GM19043 (cell line): ENCODE measurements around the gene FGF6.

ENCODE experiments used
- ATAC-seq: cut with Tn5 transposase; IDR thresholded peaks from one replicate; pipeline ENCODE4 v1.9.1; 2021; ENCODE audit warnings: low read depth; ENCODE audit not compliant: unreplicated experiment

Gene FGF6

DNA sequence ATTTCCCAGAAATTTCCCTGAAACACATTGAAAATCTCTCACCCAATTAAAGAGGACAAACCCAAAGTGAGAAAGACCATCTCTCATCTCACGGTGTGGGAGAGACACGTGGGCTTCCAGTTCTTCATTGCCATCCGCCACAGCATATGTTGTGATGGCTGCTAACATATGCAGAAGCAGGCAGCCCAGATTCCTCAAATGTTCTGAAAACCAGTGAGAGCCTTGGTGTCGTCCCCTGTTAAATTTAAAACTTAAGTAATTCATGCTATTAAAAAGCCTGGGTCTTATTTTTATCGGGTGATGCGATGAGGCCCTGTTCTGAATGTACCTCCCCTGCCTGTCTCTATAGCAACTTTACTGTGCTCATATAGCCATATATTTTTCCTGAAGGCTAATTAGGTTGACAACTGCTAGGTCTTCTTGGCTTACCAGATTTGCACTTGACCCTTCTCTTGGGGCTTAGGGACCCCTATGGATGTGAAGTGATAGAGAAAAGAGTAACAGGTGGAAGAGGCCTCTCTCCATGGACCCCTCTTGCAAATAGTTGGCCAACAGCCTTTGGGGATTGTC is 2.8 kb upstream of the FGF6 start:
- no peak for ATAC-seq

- ATAC-seq: no peak
Observed at GRCh38 chr12:4447151-4447550, 1.5 kb upstream of the FGF6 start.

DNA sequence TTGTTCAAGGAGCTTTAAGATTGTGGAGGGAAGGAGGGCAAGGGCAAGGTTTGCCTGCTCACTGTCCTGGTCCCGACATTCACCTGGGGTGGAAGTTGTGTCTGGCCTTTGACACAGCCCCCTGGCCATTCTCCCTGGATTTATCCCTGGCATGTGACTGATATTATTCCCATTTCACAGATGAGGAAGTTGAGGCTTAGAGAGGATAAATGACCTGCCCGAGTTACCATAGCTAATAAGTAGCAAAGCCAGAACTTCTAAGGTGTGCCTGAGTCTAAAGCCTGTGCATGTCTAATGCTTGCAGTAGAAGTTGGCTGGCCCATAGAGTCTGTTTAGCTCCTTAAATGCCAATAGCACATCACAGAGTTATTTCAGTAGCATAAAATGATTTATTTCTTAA is 720 bp upstream of the FGF6 start:
- no peak for ATAC-seq

- ATAC-seq: no peak
Observed at GRCh38 chr12:4444031-4444430, 1.6 kb downstream of the FGF6 start.

GRCh38 chr12:4443616-4444015 is 2.0 kb downstream of the FGF6 start:
- ATAC-seq: no peak

GRCh38 chr12:4441355-4442335 is 4.0 kb downstream of the FGF6 start:
- ATAC-seq: no peak

DNA sequence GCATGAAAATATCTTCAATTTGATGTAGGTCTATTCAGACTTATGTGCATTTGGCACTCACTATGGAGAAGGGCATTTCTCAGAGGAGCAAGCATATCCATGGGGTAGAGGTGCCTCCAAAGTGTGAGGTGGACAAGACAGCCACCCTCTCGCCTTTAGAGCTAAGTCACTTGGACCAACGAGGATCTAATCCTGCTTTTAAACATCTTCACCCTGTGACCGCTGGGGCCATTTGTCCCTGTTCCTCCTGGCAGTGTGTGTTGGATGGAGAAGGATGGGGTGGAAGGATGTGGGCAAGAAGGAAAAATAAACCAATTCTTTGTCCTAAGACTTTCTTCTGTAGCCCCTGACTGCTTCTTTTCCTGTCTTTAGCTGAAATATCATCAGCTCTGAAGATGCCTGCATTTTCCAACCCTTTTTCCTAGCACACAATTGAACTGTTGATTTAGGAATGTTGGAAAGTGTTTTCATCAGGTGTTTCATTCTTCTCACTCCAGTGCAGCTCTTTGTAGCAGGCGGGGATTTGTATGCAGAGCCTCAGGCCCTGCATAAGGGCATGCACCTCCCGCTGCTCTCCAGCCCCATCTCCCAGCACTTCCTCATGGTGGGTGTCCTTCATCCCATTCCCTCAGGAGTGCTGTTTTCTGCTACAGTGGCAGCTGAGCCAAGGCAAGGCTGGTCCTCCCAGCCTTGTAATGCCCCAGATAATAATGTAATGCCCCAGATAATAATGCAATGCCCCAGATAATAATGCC is 5.3 kb downstream of the FGF6 start:
- ATAC-seq: no peak

DNA sequence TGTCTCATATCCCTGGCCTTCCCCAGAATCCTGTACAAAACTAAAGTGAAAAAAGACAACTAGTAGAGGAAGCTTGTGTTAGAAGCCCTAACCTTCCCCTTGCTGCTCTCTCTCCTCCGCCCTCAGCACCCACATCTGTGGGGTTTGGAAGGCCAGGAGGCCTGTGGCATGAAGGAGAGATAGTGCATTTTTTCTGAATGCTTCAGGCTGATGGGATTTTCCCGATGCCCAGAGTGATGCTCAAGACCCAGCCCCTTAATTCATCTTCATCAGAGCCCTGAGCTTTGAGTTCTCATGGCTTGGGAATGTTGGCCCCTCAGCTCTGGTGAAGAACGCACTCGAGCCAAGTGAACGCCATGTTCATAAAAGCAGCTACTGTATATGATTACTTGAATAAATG is 5.9 kb downstream of the FGF6 start:
- no peak for ATAC-seq

GRCh38 chr12:4438834-4439596 is 6.6 kb downstream of the FGF6 start:
- ATAC-seq: no peak

GRCh38 chr12:4435537-4435936 is 10.1 kb downstream of the FGF6 start:
- no peak for ATAC-seq

DNA sequence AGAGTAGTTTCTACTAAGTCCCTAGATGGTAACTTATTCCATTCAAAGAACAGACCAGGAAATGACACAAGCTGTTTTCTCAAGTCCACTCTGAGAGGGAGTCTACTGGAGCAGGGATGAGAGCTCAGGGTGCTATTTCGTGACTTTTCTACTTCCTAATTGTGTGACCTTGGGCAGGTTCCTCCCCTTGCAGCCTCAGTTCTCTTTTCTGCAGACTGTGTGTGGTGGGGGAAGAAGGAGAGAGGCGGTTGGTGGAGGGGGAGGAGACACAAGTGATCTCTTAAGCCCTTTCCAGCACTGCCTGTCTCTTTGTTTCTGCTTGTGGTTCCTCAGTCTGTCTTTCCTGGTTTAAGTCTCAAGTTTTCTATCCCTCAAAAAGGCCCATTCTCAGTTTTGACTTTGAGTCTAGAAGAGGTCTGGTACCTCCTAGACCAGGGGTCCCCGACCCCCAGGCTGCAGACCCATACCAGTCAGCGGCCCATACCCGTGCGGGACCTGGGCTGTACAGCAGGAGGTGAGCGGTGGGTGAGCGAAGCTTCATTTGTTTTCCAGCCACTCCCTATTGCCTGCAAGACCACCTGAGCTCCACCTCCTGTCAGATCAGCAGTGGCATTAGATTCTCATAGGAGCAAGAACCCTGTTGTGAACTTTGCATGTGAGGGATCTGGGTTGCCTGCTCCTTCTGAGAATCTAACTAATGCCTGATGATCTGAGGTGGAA is 10.7 kb downstream of the FGF6 start:
- no peak for ATAC-seq

DNA sequence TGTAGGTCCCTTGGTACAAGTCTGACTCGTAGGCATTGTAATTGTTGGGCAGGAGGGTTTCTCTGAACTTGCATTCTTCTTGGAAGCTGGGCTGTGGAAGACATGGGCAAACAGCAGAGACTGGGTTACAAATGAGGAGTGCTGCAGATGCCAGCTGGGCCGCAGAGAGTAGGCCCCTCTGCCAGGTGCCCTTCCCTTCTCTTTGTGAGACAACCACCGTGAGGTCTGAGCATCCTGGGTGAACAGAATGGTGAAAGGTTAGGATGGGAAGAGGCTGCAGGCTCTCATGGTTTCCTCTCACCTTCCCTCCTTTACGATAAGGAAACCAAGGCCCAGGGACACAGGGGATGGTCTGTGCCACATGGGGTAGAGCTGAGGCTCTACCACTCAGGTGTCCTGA is 11.3 kb downstream of the FGF6 start:
- no peak for ATAC-seq

GRCh38 chr12:4433745-4434058 is 11.9 kb downstream of the FGF6 start:
- ATAC-seq: no peak

DNA sequence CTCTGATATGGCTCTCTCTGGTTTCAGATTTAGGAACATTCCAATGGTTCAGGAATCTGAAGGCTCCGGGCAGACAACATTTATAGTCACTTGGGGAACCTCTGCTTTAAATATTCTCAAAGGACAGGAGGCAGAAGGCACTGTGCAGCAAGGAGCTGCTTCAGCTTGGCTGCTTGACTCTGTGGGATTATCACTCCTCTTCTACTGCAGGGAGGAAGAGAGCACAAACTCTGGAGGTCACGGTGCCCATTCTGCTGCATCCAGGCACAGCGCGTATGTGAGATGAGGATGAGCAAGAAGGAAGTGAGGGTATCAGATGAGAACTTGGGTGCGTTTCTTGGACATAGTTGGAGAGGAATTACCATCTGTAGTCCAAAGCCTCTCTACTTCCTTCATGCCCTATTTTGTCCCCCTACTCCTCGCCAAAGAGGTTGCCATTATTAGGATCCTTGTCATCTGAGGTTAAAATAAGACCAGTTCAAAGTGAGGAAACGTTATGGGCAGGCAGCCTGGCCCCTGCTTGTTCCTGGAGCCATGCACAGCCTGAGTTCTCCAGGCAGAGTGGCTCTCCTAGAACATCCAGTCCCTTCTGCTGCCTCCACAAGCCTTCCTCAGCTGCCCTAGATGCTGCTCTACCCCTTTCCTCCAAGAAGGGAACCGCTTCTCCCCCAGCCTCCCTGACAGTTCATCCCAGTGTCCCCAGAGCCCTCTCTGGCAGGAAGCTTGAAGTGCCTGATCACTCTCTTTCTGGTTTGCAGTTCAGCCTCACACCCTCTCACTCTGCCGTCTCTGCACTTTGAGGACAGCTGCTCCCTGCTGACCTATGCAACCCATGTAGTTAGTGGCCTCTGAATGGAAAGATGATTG is 12.5 kb downstream of the FGF6 start:
- ATAC-seq: no peak

- no peak for ATAC-seq
Observed at GRCh38 chr12:4431866-4432265, 13.7 kb downstream of the FGF6 start.

GRCh38 chr12:4431436-4431835 is 14.2 kb downstream of the FGF6 start:
- ATAC-seq: no peak

GRCh38 chr12:4424422-4424821 is 21.2 kb downstream of the FGF6 start:
- no peak for ATAC-seq

GRCh38 chr12:4423528-4424195 is 22.0 kb downstream of the FGF6 start:
- no peak for ATAC-seq

GRCh38 chr12:4422985-4423384 is 22.6 kb downstream of the FGF6 start:
- ATAC-seq: no peak
